GM23338 (cell line): ENCODE data around the gene PABPC1L. TPM values are rescaled to one million over a fixed set of nuclear protein-coding genes. Genes with fewer than 3 reads are reported as not detected.

Source experiments
- ATAC-seq: fragments of 200-7000 bp; cut with Tn5 transposase; 3 replicates; pipeline ENCODE4 v1.9.1; 2020
- DNase-seq: peaks from one replicate; pipeline ENCODE4 v3.0.0-alpha.2; 2015; ENCODE audit warnings: low spot score
- H2AFZ ChIP-seq: fragments of 200-600 bp; sonication (generic); 2 replicates; pipeline ENCODE4 v1.8.0; 2016; ENCODE audit warnings: antibody characterized with exemption, mild to moderate bottlenecking, moderate library complexity
- H3F3A ChIP-seq: fragments of 200-600 bp; sonication (generic); replicated peaks from 2 replicates; pipeline ENCODE4 v1.8.0; 2017; ENCODE audit warnings: antibody characterized with exemption, mixed run types, low read depth
- H3K27ac ChIP-seq: fragments of 200-600 bp; sonication (generic); 2 replicates; pipeline ENCODE4 v1.6.1; 2016; ENCODE audit warnings: low read depth
- H3K27me3 ChIP-seq: fragments of 200-600 bp; sonication (generic); 2 replicates; pipeline ENCODE4 v1.8.0; 2016; ENCODE audit warnings: mild to moderate bottlenecking, mixed run types, moderate library complexity; ENCODE audit not compliant: insufficient read depth
- H3K36me3 ChIP-seq: fragments of 200-600 bp; sonication (generic); 2 replicates; pipeline ENCODE4 v1.8.0; 2016; ENCODE audit warnings: mild to moderate bottlenecking; ENCODE audit not compliant: insufficient read depth
- H3K4me1 ChIP-seq: fragments of 200-600 bp; sonication (generic); 2 replicates; pipeline ENCODE4 v1.8.0; 2016; ENCODE audit warnings: mild to moderate bottlenecking, moderate library complexity; ENCODE audit not compliant: insufficient read depth
- H3K4me2 ChIP-seq: fragments of 200-600 bp; sonication (generic); 2 replicates; pipeline ENCODE4 v1.7.1; 2017; ENCODE audit warnings: mixed run types
- H3K4me3 ChIP-seq: fragments of 200-600 bp; sonication (generic); 2 replicates; pipeline ENCODE4 v1.6.1; 2016; ENCODE audit warnings: mixed run types
- H3K79me2 ChIP-seq: fragments of 200-600 bp; sonication (generic); replicated peaks from 2 replicates; pipeline ENCODE4 v1.8.0; 2017; ENCODE audit warnings: mild to moderate bottlenecking; ENCODE audit not compliant: insufficient read depth
- H3K9me2 ChIP-seq: fragments of 200-600 bp; sonication (generic); 2 replicates; pipeline ENCODE4 v1.8.0; 2017; ENCODE audit not compliant: insufficient read depth
- H4K20me1 ChIP-seq: fragments of 200-600 bp; sonication (generic); replicated peaks from 2 replicates; pipeline ENCODE4 v1.8.0; 2017; ENCODE audit warnings: mild to moderate bottlenecking; ENCODE audit not compliant: insufficient read depth
- H3K27ac Mint-ChIP-seq: 2 replicates; pipeline ENCODE4 v1.8.0; 2020; ENCODE audit warnings: inconsistent platforms, mild to moderate bottlenecking, moderate library complexity, mixed read lengths
- H3K27me3 Mint-ChIP-seq: 3 replicates; pipeline ENCODE4 v1.8.0; 2022; ENCODE audit warnings: low read depth, mild to moderate bottlenecking, moderate library complexity, mixed read lengths, inconsistent platforms; ENCODE audit not compliant: insufficient read depth, poor library complexity
- H3K36me3 Mint-ChIP-seq: 3 replicates; pipeline ENCODE4 v1.8.0; 2021; ENCODE audit warnings: low read depth, mild to moderate bottlenecking, inconsistent platforms, moderate library complexity, mixed read lengths
- H3K4me1 Mint-ChIP-seq: 3 replicates; pipeline ENCODE4 v1.8.0; 2020; ENCODE audit warnings: mild to moderate bottlenecking, inconsistent platforms, mixed read lengths
- H3K4me3 Mint-ChIP-seq: 3 replicates; pipeline ENCODE4 v1.8.0; 2021; ENCODE audit warnings: moderate library complexity, mild to moderate bottlenecking, inconsistent platforms, mixed read lengths
- H3K9me3 Mint-ChIP-seq: 3 replicates; pipeline ENCODE4 v1.8.0; 2020; ENCODE audit warnings: moderate library complexity, mild to moderate bottlenecking, inconsistent platforms, mixed read lengths
- CREB1 ChIP-seq: fragments of 250-450 bp; sonication (Bioruptor Pico); IDR thresholded peaks from 2 replicates; pipeline ENCODE4 v1.5.0; 2020; ENCODE audit warnings: low read depth, mild to moderate bottlenecking, moderate library complexity
- CTCF ChIP-seq, 2 experiments: fragments of 200-600 bp in 1 of 2; sonication (generic) in 1 of 2; conservative IDR thresholded peaks; 2 replicates each; pipeline versions ENCODE4 v1.5.1 to v1.6.1; 2016 to 2017; ENCODE audit warnings: antibody characterized with exemption in 2 of 2, low read depth in 2 of 2, mild to moderate bottlenecking in 2 of 2, moderate library complexity in 1 of 2
- EZH2 ChIP-seq: fragments of 200-600 bp; sonication (generic); IDR thresholded peaks from one replicate; pipeline ENCODE4 v1.8.0; 2017; ENCODE audit warnings: antibody characterized with exemption, mild to moderate bottlenecking, low read depth; ENCODE audit not compliant: unreplicated experiment
- EZH2phosphoT487 ChIP-seq: fragments of 200-600 bp; sonication (generic); IDR thresholded peaks from one replicate; pipeline ENCODE4 v1.8.1; 2018; ENCODE audit warnings: antibody characterized with exemption; ENCODE audit not compliant: unreplicated experiment
- JUNB ChIP-seq: IDR thresholded peaks from one replicate; pipeline ENCODE4 v1.6.1; 2016; ENCODE audit warnings: antibody characterized with exemption; ENCODE audit not compliant: unreplicated experiment
- NANOG ChIP-seq: IDR thresholded peaks from 2 replicates; pipeline ENCODE4 v1.6.1; 2016; ENCODE audit warnings: antibody characterized with exemption, borderline replicate concordance
- REST ChIP-seq: IDR thresholded peaks from one replicate; pipeline ENCODE4 v1.6.1; 2018; ENCODE audit warnings: antibody characterized with exemption; ENCODE audit not compliant: unreplicated experiment
- STAT1 ChIP-seq: IDR thresholded peaks from one replicate; pipeline ENCODE4 v1.6.1; 2016; ENCODE audit warnings: antibody characterized with exemption; ENCODE audit not compliant: unreplicated experiment
- ZNF114 ChIP-seq: fragments of 250-450 bp; sonication (Bioruptor Pico); IDR thresholded peaks from 2 replicates; pipeline ENCODE4 v1.5.0; 2020; ENCODE audit warnings: mild to moderate bottlenecking, moderate library complexity
- ZNF331 ChIP-seq: fragments of 250-450 bp; sonication (Bioruptor Pico); IDR thresholded peaks from 2 replicates; pipeline ENCODE4 v1.5.0; 2020; ENCODE audit warnings: low read depth, mild to moderate bottlenecking, moderate library complexity
- polyA plus RNA-seq: library from polyadenylated mRNA; unstranded; fragments of >200 nt; fragmentation: Nextera tagmentation; extraction: Ambion mirVana; gene quantifications from 2 replicates; pipeline ENCODE4 v1.2.1, GENCODE V29; 2016
- total RNA-seq: library from RNA; depleted of rRNA; stranded (reverse); fragments of >200 nt; shearing (Covaris generic); gene quantifications from 2 replicates; pipeline ENCODE4 v1.2.3, GENCODE V29; 2014
- TF ChIP-seq, protein P1 (sequence below): fragments of 250-450 bp; sonication (Bioruptor Pico); IDR thresholded peaks from 2 replicates; pipeline ENCODE4 v1.5.0; 2020; ENCODE audit warnings: mild to moderate bottlenecking, moderate library complexity

The PABPC1L gene
- total and polyA plus RNA-seq, 2 experiments from 2014 or later, result 44.4 to 49.1 TPM

DNA sequence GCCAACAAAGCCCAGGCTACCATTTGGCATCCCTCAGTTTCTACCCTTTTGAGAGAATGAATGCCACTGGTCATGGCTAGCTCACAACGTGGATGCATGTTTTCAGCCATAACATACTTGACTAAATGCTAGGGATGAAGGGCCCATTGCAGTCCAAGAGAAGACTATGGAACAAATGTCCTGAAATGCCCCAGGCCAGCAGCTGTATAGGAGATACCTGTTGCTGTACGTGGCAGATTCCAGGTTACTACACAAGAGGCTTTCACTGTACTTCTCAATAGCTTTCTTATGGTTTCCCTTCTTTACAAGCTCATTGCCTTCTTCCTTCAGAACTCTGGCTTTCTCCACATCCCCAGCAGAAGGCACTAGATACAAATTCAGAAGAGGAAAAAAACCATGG lies 38.7 kb downstream of the PABPC1L start:
- H3K36me3 Mint-ChIP-seq, result peaks cover 78% of the 10 kb centered on the region
- ATAC-seq (no peak), DNase-seq (no peak)
- no peaks in the 10 kb centered on the region for H3K27me3 ChIP-seq
- 0 out of 2 replicates have a peak, but pooled peaks cover 4% of the 10 kb centered on the region for H3F3A ChIP-seq
- no peaks in the 10 kb centered on the region for H3K4me1 ChIP-seq
- no peak overlapping the region for H2AFZ ChIP-seq
- H3K36me3 ChIP-seq, result peaks cover 43% of the 10 kb centered on the region
- no peaks in the 10 kb centered on the region for H3K9me3 Mint-ChIP-seq
- H3K79me2 ChIP-seq, result no peaks in the 10 kb centered on the region
- TF ChIP-seq EZH2 (no peak), CTCF (conservative IDR thresholded peaks at IDR 0.05; ENCODE audit: low read depth in 2 of 2) (no peak), NANOG (no peak), ZNF331 (CRISPR knock-in tag) (no peak), REST (no peak), ZNF114 (CRISPR knock-in tag) (no peak), EZH2phosphoT487 (no peak), STAT1 (no peak), JUNB (no peak), CREB1 (CRISPR knock-in tag) (no peak)
- TF ChIP-seq, protein P1, sequence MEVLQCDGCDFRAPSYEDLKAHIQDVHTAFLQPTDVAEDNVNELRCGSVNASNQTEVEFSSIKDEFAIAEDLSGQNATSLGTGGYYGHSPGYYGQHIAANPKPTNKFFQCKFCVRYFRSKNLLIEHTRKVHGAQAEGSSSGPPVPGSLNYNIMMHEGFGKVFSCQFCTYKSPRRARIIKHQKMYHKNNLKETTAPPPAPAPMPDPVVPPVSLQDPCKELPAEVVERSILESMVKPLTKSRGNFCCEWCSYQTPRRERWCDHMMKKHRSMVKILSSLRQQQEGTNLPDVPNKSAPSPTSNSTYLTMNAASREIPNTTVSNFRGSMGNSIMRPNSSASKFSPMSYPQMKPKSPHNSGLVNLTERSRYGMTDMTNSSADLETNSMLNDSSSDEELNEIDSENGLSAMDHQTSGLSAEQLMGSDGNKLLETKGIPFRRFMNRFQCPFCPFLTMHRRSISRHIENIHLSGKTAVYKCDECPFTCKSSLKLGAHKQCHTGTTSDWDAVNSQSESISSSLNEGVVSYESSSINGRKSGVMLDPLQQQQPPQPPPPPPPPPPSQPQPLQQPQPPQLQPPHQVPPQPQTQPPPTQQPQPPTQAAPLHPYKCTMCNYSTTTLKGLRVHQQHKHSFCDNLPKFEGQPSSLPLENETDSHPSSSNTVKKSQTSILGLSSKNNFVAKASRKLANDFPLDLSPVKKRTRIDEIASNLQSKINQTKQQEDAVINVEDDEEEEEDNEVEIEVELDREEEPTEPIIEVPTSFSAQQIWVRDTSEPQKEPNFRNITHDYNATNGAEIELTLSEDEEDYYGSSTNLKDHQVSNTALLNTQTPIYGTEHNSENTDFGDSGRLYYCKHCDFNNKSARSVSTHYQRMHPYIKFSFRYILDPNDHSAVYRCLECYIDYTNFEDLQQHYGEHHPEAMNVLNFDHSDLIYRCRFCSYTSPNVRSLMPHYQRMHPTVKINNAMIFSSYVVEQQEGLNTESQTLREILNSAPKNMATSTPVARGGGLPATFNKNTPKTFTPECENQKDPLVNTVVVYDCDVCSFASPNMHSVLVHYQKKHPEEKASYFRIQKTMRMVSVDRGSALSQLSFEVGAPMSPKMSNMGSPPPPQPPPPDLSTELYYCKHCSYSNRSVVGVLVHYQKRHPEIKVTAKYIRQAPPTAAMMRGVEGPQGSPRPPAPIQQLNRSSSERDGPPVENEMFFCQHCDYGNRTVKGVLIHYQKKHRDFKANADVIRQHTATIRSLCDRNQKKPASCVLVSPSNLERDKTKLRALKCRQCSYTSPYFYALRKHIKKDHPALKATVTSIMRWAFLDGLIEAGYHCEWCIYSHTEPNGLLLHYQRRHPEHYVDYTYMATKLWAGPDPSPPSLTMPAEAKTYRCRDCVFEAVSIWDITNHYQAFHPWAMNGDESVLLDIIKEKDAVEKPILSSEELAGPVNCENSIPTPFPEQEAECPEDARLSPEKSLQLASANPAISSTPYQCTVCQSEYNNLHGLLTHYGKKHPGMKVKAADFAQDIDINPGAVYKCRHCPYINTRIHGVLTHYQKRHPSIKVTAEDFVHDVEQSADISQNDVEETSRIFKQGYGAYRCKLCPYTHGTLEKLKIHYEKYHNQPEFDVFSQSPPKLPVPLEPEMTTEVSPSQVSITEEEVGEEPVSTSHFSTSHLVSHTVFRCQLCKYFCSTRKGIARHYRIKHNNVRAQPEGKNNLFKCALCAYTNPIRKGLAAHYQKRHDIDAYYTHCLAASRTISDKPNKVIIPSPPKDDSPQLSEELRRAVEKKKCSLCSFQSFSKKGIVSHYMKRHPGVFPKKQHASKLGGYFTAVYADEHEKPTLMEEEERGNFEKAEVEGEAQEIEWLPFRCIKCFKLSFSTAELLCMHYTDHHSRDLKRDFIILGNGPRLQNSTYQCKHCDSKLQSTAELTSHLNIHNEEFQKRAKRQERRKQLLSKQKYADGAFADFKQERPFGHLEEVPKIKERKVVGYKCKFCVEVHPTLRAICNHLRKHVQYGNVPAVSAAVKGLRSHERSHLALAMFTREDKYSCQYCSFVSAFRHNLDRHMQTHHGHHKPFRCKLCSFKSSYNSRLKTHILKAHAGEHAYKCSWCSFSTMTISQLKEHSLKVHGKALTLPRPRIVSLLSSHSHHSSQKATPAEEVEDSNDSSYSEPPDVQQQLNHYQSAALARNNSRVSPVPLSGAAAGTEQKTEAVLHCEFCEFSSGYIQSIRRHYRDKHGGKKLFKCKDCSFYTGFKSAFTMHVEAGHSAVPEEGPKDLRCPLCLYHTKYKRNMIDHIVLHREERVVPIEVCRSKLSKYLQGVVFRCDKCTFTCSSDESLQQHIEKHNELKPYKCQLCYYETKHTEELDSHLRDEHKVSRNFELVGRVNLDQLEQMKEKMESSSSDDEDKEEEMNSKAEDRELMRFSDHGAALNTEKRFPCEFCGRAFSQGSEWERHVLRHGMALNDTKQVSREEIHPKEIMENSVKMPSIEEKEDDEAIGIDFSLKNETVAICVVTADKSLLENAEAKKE (CRISPR knock-in tag), result no peak
- H3K4me3 Mint-ChIP-seq, result no peak overlapping the region
- H3K27ac ChIP-seq, result no peak overlapping the region
- H3K27me3 Mint-ChIP-seq, result no peaks in the 10 kb centered on the region
- H3K4me2 ChIP-seq, result no peak overlapping the region
- H3K4me1 Mint-ChIP-seq, result no peaks in the 10 kb centered on the region
- H3K9me2 ChIP-seq, result no peaks in the 10 kb centered on the region
- no peak overlapping the region for H3K27ac Mint-ChIP-seq
- peaks cover 27% of the 10 kb centered on the region for H4K20me1 ChIP-seq
- H3K4me3 ChIP-seq, result no peak overlapping the region
